LNCaP clone FGC (cell line): ENCODE measurements around the gene SLC24A3.

ENCODE experiments used
- DNase-seq: peaks from one replicate; pipeline ENCODE4 v3.0.0-alpha.2; 2011; ENCODE audit warnings: low read depth
- H3K4me3 ChIP-seq: 2 replicates; pipeline ENCODE4 v1.5.1; 2011; ENCODE audit warnings: mild to moderate bottlenecking, low read depth, low read length, control low read depth
- TF ChIP-seq, protein P1 (sequence below): IDR thresholded peaks from 2 replicates; pipeline ENCODE4 v1.5.1; 2012; ENCODE audit warnings: mild to moderate bottlenecking; ENCODE audit not compliant: control insufficient read depth, insufficient read depth; ENCODE audit errors: extremely low read depth

The SLC24A3 gene

DNA sequence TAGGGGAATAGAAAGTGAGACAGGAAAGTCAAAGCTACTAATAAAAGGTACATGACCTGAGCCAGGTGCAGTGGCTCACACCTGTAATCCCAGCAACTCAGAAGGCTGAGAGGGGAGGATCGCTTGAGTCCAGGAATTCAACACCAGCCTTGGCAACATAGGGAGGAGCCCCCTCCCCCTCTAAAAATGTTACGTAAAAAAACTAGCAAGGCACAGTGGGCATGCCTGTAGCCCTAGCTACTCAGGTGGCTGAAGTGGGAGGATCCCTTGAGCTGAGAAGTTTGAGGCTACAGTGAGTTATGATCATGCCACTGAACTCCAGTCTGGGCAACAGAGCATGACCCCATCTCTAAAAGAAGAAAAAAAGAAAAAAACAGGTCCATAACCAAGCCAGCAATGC is 359.6 kb downstream of the SLC24A3 start:
- TF ChIP-seq, protein P1, sequence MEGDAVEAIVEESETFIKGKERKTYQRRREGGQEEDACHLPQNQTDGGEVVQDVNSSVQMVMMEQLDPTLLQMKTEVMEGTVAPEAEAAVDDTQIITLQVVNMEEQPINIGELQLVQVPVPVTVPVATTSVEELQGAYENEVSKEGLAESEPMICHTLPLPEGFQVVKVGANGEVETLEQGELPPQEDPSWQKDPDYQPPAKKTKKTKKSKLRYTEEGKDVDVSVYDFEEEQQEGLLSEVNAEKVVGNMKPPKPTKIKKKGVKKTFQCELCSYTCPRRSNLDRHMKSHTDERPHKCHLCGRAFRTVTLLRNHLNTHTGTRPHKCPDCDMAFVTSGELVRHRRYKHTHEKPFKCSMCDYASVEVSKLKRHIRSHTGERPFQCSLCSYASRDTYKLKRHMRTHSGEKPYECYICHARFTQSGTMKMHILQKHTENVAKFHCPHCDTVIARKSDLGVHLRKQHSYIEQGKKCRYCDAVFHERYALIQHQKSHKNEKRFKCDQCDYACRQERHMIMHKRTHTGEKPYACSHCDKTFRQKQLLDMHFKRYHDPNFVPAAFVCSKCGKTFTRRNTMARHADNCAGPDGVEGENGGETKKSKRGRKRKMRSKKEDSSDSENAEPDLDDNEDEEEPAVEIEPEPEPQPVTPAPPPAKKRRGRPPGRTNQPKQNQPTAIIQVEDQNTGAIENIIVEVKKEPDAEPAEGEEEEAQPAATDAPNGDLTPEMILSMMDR: no peak
- DNase-seq: no peak

DNA sequence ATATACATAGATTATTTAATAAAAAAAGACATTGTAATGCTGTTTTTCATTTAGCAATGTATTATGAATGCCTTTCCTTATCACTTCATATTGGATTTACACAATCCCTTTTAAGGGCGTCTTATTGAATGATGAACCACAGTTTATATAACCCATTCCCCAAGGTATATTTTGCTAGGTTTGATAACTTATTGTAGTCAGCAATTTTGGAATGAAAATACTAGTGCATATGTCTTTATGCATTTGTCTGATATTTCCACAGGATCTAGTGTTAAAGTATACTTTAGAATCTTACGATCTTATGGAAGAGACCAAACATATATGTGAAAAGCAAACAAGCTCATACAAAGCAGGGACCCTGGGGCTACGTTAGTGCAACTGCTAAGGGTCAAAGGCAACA is 365.2 kb downstream of the SLC24A3 start:
- TF ChIP-seq, protein P1: no peak
- no peak for DNase-seq
- no peak overlapping the region for H3K4me3 ChIP-seq

More for the DNA sequence above, 359.6 kb downstream of the SLC24A3 start:
- no peak overlapping the region for H3K4me3 ChIP-seq

DNA sequence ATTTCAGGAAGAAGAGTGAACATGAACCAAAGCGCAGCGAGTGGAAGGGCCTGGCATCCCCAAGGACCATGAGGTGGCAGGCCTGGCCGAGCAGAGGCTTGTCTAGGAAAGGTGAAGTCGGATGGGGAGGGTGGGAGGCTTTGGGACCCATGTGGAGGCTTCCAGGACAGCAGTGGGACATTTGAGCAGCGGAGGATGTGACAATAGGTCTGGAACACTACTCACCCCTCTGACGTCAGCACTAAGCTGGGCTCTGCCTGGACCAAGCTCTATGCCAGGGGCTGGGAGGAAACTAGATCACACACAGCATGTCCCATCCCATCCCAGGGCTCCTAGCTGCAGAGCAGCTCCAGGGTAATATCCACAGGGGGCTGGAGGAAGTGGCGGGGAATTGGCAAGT is 370.3 kb downstream of the SLC24A3 start:
- TF ChIP-seq, protein P1: no peak
- DNase-seq: no peak
- H3K4me3 ChIP-seq: no peak overlapping the region

DNA sequence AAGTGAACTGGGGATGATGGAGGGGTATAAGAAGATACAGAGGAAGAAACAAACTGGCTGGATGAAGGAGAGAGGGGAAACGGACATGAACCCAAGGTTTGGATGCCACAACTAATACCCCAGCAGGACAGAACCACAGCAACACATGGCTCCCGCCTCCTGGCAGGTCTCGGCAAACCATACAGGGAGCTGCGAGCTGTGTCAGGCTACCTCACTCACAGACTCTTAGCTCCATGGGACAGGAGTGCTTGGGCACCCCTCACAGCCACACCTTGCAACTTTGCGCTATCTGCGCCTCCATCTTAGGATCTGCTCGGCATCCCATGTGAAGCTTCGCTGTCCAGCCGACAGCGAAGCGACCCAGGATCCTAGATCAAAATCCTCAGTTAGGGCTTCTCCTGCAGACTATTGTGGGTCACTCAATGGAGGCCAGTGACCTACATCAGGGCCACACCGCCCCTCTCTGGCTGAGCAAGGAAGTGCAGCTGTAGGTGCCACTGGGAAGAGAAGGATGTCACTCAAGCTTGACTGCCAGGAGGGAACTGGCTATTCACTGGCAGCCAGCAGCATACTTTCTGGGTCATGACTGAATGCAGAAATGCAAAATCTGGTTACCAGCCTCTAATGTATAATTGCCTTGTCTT is 371.2 kb downstream of the SLC24A3 start:
- no peak overlapping the region for H3K4me3 ChIP-seq
- DNase-seq: peak; percentile 52
- TF ChIP-seq, protein P1: peak; percentile 98

DNA sequence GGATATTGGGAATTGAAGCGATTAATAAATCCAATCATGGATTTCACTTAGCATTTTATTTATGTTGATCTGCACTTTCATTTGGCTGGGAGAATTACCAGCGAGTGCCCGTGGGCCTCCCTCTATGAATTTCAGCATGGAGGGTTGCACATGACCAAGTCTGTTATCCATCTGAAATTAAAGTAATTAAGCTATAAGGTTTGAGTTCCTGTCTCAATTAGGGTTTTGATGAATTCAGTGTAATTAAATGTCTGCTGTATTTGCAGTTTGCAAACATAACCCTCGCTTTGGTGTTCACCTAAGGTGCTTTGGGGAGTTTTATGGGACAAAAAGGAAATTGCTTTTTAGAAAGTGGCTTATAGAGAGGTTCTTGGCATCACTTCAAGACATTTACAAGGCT is 375.8 kb downstream of the SLC24A3 start:
- TF ChIP-seq, protein P1: no peak
- DNase-seq: no peak
- no peak overlapping the region for H3K4me3 ChIP-seq

DNA sequence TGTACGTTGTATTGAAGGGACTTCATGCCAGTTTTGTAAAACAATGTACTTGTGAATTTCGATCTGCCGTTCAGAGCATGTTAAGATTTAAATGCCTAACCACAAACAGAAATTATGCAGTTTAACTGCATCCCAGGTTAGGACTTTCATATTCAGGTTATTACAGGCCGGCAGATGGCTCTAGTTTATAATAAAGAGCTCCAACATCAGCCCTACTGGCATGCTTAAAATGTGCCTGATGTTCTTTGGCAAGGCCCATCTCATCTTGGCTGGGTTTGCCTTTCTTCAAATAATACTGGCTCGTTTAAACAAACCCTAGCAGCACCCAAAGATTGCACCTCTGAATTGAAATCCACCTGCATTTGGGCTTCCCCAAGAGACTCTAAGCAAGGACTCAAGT is 376.3 kb downstream of the SLC24A3 start:
- TF ChIP-seq, protein P1: peak; percentile 50
- no peak overlapping the region for H3K4me3 ChIP-seq
- DNase-seq: peak; percentile 76

DNA sequence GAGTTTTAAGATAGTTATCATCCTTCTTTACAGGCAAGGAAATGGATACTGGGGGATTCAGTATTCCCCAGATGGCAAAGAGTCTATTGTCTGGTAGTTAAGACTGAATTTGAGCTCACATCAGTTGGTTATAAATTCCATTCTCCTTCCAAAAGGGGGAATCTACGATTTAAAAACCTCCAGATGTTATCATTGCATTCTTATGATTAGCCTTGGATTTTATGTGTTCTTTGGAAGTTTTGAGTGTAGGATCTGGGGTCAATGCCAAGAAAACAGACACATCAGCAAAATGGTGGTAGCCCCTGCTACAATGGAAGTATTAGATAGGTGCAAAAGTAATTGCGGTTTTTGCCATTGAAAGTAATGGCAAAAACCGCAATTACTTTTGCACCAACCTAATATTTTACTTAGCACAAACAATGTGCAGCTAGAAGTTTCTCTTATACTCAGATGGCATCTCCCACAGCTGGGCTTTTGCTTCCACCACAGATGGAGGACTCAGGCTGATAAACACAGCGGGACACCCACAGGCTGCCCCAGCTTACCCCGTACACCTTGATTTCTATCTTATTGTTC is 377.4 kb downstream of the SLC24A3 start:
- TF ChIP-seq, protein P1: no peak

More for the DNA sequence above, 377.4 kb downstream of the SLC24A3 start:
- no peak for DNase-seq
- H3K4me3 ChIP-seq: no peak overlapping the region
